A549 (cell line): ENCODE results near the gene FMNL2.

Experiments
- CTCF ChIP-seq: fragments of >200 bp; sonication (Bioruptor Twin); formaldehyde crosslinking; IDR thresholded peaks from 3 replicates; pipeline ENCODE4 v1.5.1; 2016
- GATA3 ChIP-seq: IDR thresholded peaks from 2 replicates; pipeline ENCODE4 v1.6.1; 2012; ENCODE audit warnings: borderline replicate concordance
- JUN ChIP-seq, 2 experiments: fragments of >200 bp; sonication (Bioruptor Twin); formaldehyde crosslinking; IDR thresholded peaks; 2 replicates in 1 of 2; 3 replicates in 1 of 2; pipeline ENCODE4 v1.6.1; 2016 to 2017
- MAX ChIP-seq: IDR thresholded peaks from 2 replicates; pipeline ENCODE4 v1.6.1; 2012
- MYC ChIP-seq: IDR thresholded peaks from 2 replicates; pipeline ENCODE4 v1.6.1; 2012; ENCODE audit warnings: mild to moderate bottlenecking, inconsistent platforms, low read length, improper control_type of control experiment, borderline replicate concordance
- PHF8 ChIP-seq: fragments of 200-600 bp; sonication (generic); IDR thresholded peaks from 2 replicates; pipeline ENCODE4 v1.6.1; 2016; ENCODE audit warnings: low read depth, mild to moderate bottlenecking, antibody characterized with exemption, moderate library complexity, borderline replicate concordance
- POLR2A ChIP-seq: IDR thresholded peaks from 2 replicates; pipeline ENCODE4 v1.6.1; 2012; ENCODE audit warnings: mild to moderate bottlenecking, low read length
- REST ChIP-seq: fragments of 200-600 bp; sonication (generic); IDR thresholded peaks from 2 replicates; pipeline ENCODE4 v1.6.1; 2016; ENCODE audit warnings: antibody characterized with exemption, mild to moderate bottlenecking, moderate library complexity
- ZC3H11A ChIP-seq: fragments of 450-650 bp; IDR thresholded peaks from 2 replicates; pipeline ENCODE4 v1.6.1; 2014; ENCODE audit warnings: antibody characterized with exemption, mild to moderate bottlenecking

DNA sequence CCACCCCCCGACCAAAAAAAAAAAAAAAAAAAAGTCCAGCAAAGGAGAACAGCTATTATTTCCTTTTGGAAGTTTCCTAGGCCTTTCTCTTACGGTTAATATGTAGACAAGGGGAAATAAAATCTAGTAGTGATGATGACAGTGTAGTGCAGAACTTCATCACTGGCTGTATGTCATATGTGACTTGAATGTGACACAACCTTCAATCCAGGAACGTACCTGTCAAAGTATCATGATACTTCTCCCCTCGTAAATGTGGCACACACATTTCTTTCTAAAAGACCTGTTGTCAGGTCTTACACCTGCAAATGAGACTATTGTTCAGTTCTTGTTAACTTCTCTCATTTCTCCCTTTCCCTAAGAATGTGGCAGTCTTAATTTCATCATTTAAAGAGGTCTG lies 208.7 kb downstream of the FMNL2 start:
- TF ChIP-seq CTCF (no peak), ZC3H11A (no peak), MAX (no peak), GATA3 (no peak), POLR2A (no peak), JUN (IDR thresholded peaks at IDR 0.05) (no peak), MYC (no peak), REST (no peak), PHF8 (no peak)
